OCI-LY3 (cell line): ENCODE data around the gene SLC1A1.

Source experiments
- H2AFZ ChIP-seq: fragments of 200-600, 300-600 bp; shearing (Covaris generic); 2 replicates; pipeline ENCODE4 v1.6.0; 2014; ENCODE audit warnings: antibody characterized with exemption, low read depth, low read length
- H3K27ac ChIP-seq: fragments of 200-600, 300-600 bp; sonication (generic); 2 replicates; pipeline ENCODE4 v1.5.1; 2014; ENCODE audit warnings: mild to moderate bottlenecking, low read length, moderate library complexity, mixed read lengths
- H3K27me3 ChIP-seq: fragments of 200-600, 300-600 bp; sonication (generic); 2 replicates; pipeline ENCODE4 v1.6.1; 2014; ENCODE audit warnings: low read depth, low read length, mixed read lengths
- H3K36me3 ChIP-seq: fragments of 200-600, 300-600 bp; sonication (generic); replicated peaks from 2 replicates; pipeline ENCODE3; 2014; ENCODE audit warnings: low read depth, low read length, mixed read lengths
- H3K4me1 ChIP-seq: fragments of 300-600, 200-600 bp; sonication (generic); 2 replicates; pipeline ENCODE4 v1.6.1; 2014; ENCODE audit warnings: low read length, mixed read lengths
- H3K4me2 ChIP-seq: fragments of 200-600, 300-600 bp; sonication (generic); 2 replicates; pipeline ENCODE4 v1.6.1; 2014; ENCODE audit warnings: low read length, mixed read lengths
- H3K4me3 ChIP-seq: fragments of 300-600, 200-600 bp; sonication (generic); 2 replicates; pipeline ENCODE4 v1.5.1; 2014; ENCODE audit warnings: antibody characterized with exemption, mild to moderate bottlenecking, low read length, moderate library complexity
- H3K79me2 ChIP-seq: fragments of 300-600, 200-600 bp; shearing (Covaris generic); 2 replicates; pipeline ENCODE4 v1.6.1; 2014; ENCODE audit warnings: mild to moderate bottlenecking, low read length, mixed read lengths
- H3K9ac ChIP-seq: fragments of 300-600, 200-600 bp; shearing (Covaris generic); 2 replicates; pipeline ENCODE4 v1.6.0; 2014; ENCODE audit warnings: mild to moderate bottlenecking, low read length, moderate library complexity
- H3K9me3 ChIP-seq: fragments of 200-600, 300-600 bp; shearing (Covaris generic); 2 replicates; pipeline ENCODE4 v1.6.1; 2014; ENCODE audit warnings: low read length, mixed read lengths; ENCODE audit not compliant: insufficient read depth
- H4K20me1 ChIP-seq: fragments of 200-600, 300-600 bp; sonication (generic); 2 replicates; pipeline ENCODE4 v1.6.1; 2016; ENCODE audit warnings: low read length, mixed read lengths; ENCODE audit not compliant: insufficient read depth
- CTCF ChIP-seq: fragments of 200-600, 300-600 bp; sonication (generic); IDR thresholded peaks from 2 replicates; pipeline ENCODE4 v1.5.1; 2014; ENCODE audit warnings: antibody characterized with exemption, low read length, low read depth
- EZH2phosphoT487 ChIP-seq: fragments of 200-600 bp; shearing (Covaris generic); IDR thresholded peaks from 2 replicates; pipeline ENCODE4 v1.6.1; 2018; ENCODE audit warnings: antibody characterized with exemption, mixed run types, low read depth

Gene SLC1A1

GRCh38 chr9:4510546-4511322 lies 20.5 kb downstream of the SLC1A1 start:
- H3K36me3 ChIP-seq: no peaks in the 10 kb centered on the region
- no peak overlapping the region for H3K4me3 ChIP-seq
- no peaks in the 10 kb centered on the region for H3K9me3 ChIP-seq
- no peak overlapping the region for H3K4me2 ChIP-seq
- peaks cover 3% of the 10 kb centered on the region for H3K4me1 ChIP-seq
- H3K9ac ChIP-seq: no peak overlapping the region
- no peak for TF ChIP-seq CTCF
- no peak for TF ChIP-seq EZH2phosphoT487
- H3K27ac ChIP-seq: no peak overlapping the region
- H3K79me2 ChIP-seq: no peaks in the 10 kb centered on the region
- no peak overlapping the region for H2AFZ ChIP-seq
- peaks cover 4% of the 10 kb centered on the region; the same call in 1 of the 2 replicates for H3K27me3 ChIP-seq
- no peaks in the 10 kb centered on the region for H4K20me1 ChIP-seq

GRCh38 chr9:4514252-4515128 lies 24.2 kb downstream of the SLC1A1 start:
- Histone ChIP-seq H3K4me3 (no peak overlapping the region), H3K4me2 (no peak overlapping the region), H4K20me1 (no peaks in the 10 kb centered on the region), H3K27me3 (peaks cover 4% of the 10 kb centered on the region; the same call in 1 of the 2 replicates), H3K36me3 (no peaks in the 10 kb centered on the region), H3K79me2 (no peaks in the 10 kb centered on the region), H2AFZ (no peak overlapping the region), H3K4me1 (peaks cover 11% of the 10 kb centered on the region), H3K27ac (no peak overlapping the region), H3K9ac (no peak overlapping the region), H3K9me3 (no peaks in the 10 kb centered on the region)
- TF ChIP-seq EZH2phosphoT487 (no peak), CTCF (no peak)

GRCh38 chr9:4515958-4516375 lies 25.7 kb downstream of the SLC1A1 start:
- Histone ChIP-seq H3K9me3 (no peaks in the 10 kb centered on the region), H3K27me3 (peaks cover 4% of the 10 kb centered on the region; the same call in 1 of the 2 replicates), H3K4me1 (peaks cover 11% of the 10 kb centered on the region), H3K27ac (no peak overlapping the region), H3K36me3 (no peaks in the 10 kb centered on the region), H3K9ac (no peak overlapping the region), H2AFZ (no peak overlapping the region), H3K4me2 (peak overlapping the region; percentile 20), H4K20me1 (no peaks in the 10 kb centered on the region), H3K4me3 (no peak overlapping the region), H3K79me2 (no peaks in the 10 kb centered on the region)
- TF ChIP-seq CTCF: no peak
- TF ChIP-seq EZH2phosphoT487: no peak

- no peak overlapping the region for H3K4me3 ChIP-seq
- H3K27ac ChIP-seq: no peak overlapping the region
- no peak overlapping the region for H3K4me2 ChIP-seq
- no peaks in the 10 kb centered on the region for H3K9me3 ChIP-seq
- TF ChIP-seq EZH2phosphoT487 (no peak), CTCF (no peak)
- no peaks in the 10 kb centered on the region for H3K36me3 ChIP-seq
- peaks cover 4% of the 10 kb centered on the region; the same call in 1 of the 2 replicates for H3K27me3 ChIP-seq
- no peak overlapping the region for H2AFZ ChIP-seq
- no peaks in the 10 kb centered on the region for H3K79me2 ChIP-seq
- no peak overlapping the region for H3K9ac ChIP-seq
- H4K20me1 ChIP-seq: no peaks in the 10 kb centered on the region
- peaks cover 11% of the 10 kb centered on the region for H3K4me1 ChIP-seq
Observed at GRCh38 chr9:4517274-4517673, 27.0 kb downstream of the SLC1A1 start.
